Cardiac muscle cell (in vitro differentiated cells and primary cell): Measurements from ENCODE around the gene GPS1. TPM values are rescaled to one million over a fixed set of nuclear protein-coding genes. Genes with fewer than 3 reads are reported as not detected.
"Not testable (repeated sequence)": the region's sequence is repeated elsewhere in the genome, so short reads cannot be mapped to it uniquely, and the experiment has no call there.

Source experiments
- DNase-seq, 2 donors: peaks; one replicate each; pipeline versions ENCODE4 v3.0.0 to v3.0.0-alpha.2; 2010 to 2017; ENCODE audit warnings: low read depth in 1 of 2, low spot score in 1 of 2
- H3K27ac ChIP-seq: fragments of 200-600 bp; sonication (generic); 2 replicates; pipeline ENCODE4 v1.5.1; 2016
- H3K27me3 ChIP-seq: fragments of 200-600 bp; sonication (generic); 2 replicates; pipeline ENCODE4 v1.6.0; 2016; ENCODE audit warnings: control low read depth
- H3K36me3 ChIP-seq: fragments of 200-600 bp; sonication (generic); 2 replicates; pipeline ENCODE4 v1.5.1; 2016; ENCODE audit warnings: control low read depth
- H3K4me1 ChIP-seq: fragments of 200-600 bp; sonication (generic); 2 replicates; pipeline ENCODE4 v1.8.1; 2017; ENCODE audit warnings: low read depth, mild to moderate bottlenecking, mixed run types
- H3K4me3 ChIP-seq: fragments of 200-600 bp; sonication (generic); 2 replicates; pipeline ENCODE4 v1.5.1; 2016; ENCODE audit warnings: mild to moderate bottlenecking
- H3K9me3 ChIP-seq: fragments of 200-600 bp; sonication (generic); 2 replicates; pipeline ENCODE4 v1.5.1; 2017; ENCODE audit warnings: low read depth, mild to moderate bottlenecking, control low read depth
- CTCF ChIP-seq: IDR thresholded peaks from 2 replicates; pipeline ENCODE4 v1.5.1; 2012; ENCODE audit warnings: low read depth, mild to moderate bottlenecking, low read length
- polyA plus RNA-seq: library from polyadenylated mRNA; unstranded; fragments of >200 nt; fragmentation: Nextera tagmentation; extraction: Ambion mirVana; gene quantifications from 2 replicates; pipeline ENCODE4 v1.2.1, GENCODE V29; 2016
- total RNA-seq: library from RNA; depleted of rRNA; stranded (reverse); fragments of >200 nt; gene quantifications from 2 replicates; pipeline ENCODE4 v1.2.3, GENCODE V29; 2016

Gene GPS1
- total and polyA plus RNA-seq, 2 experiments from 2014 or later: 231 to 257 TPM

GRCh38 chr17:82036634-82037091 lies 15.0 kb upstream of the GPS1 start:
- no peaks in the 10 kb centered on the region for H3K36me3 ChIP-seq
- peak overlapping the region; percentile 82 for H3K27ac ChIP-seq
- H3K4me3 ChIP-seq: peak overlapping the region; percentile 58
- no peak for TF ChIP-seq CTCF
- DNase-seq: no peak
- no peaks in the 10 kb centered on the region for H3K27me3 ChIP-seq
- H3K4me1 ChIP-seq: peaks cover 8% of the 10 kb centered on the region
- no peaks in the 10 kb centered on the region for H3K9me3 ChIP-seq

GRCh38 chr17:82037092-82037888 lies 14.4 kb upstream of the GPS1 start, which contains the start of gene DCXR:
Gene DCXR, minus strand, starts transcription at chr17:82037697. Its CDS starts 15 bp downstream, at chr17:82037682.
- Histone ChIP-seq H3K4me1 (peaks cover 8% of the 10 kb centered on the region), H3K27me3 (no peaks in the 10 kb centered on the region), H3K9me3 (no peaks in the 10 kb centered on the region), H3K36me3 (no peaks in the 10 kb centered on the region), H3K27ac (peak within 1 kb of the TSS; percentile 82), H3K4me3 (peak within 1 kb of the TSS; percentile 58)
- peak; percentile 65 for TF ChIP-seq CTCF
- DNase-seq: peak; percentile 98 to 99

GRCh38 chr17:82037889-82038195 lies 13.9 kb upstream of the GPS1 start:
- H3K9me3 ChIP-seq: no peaks in the 10 kb centered on the region
- H3K27ac ChIP-seq: peak overlapping the region; percentile 82
- peaks cover 8% of the 10 kb centered on the region for H3K4me1 ChIP-seq
- no peak overlapping the region for H3K4me3 ChIP-seq
- H3K36me3 ChIP-seq: no peaks in the 10 kb centered on the region
- TF ChIP-seq CTCF: no peak
- no peak for DNase-seq
- no peaks in the 10 kb centered on the region for H3K27me3 ChIP-seq

- H3K9me3 ChIP-seq: not testable (repeated sequence)
Measured at GRCh38 chr17:82038796-82039409, 12.8 kb upstream of the GPS1 start.

GRCh38 chr17:82039695-82040299 lies 11.9 kb upstream of the GPS1 start:
- Histone ChIP-seq H3K9me3 (no peaks in the 10 kb centered on the region), H3K27ac (no peak overlapping the region), H3K4me1 (peaks cover 8% of the 10 kb centered on the region), H3K27me3 (no peaks in the 10 kb centered on the region), H3K36me3 (no peaks in the 10 kb centered on the region), H3K4me3 (no peak overlapping the region)
- TF ChIP-seq CTCF: no peak
- DNase-seq: no peak

More at GRCh38 chr17:82038796-82039409, 12.8 kb upstream of the GPS1 start:
- not testable (repeated sequence) for H3K4me1 ChIP-seq, H3K27me3 ChIP-seq, H3K36me3 ChIP-seq, H3K27ac ChIP-seq, H3K4me3 ChIP-seq
- DNase-seq: peak in 1 of 2 donors; percentile 21
